IMR-90 (cell line): ENCODE data around the gene HOMER3. TPM values are rescaled to one million over a fixed set of nuclear protein-coding genes. Genes with fewer than 3 reads are reported as not detected.

ENCODE experiments used
- ATAC-seq: fragments of 200-7000 bp; cut with Tn5 transposase; 2 replicates; pipeline ENCODE4 v1.9.1; 2020; ENCODE audit warnings: low read depth, mild to moderate bottlenecking, moderate library complexity
- BruUV-seq: library from RNA; stranded (reverse); fragments of 400-500 nt; replicated peaks from 2 replicates; lab custom pipeline; 2021; lab: Mats Ljungman, UMichigan
- CTCF ChIA-PET: fragments of 300-600 bp; formaldehyde crosslinking; extraction: SDS; loops from one replicate; lab custom pipeline; 2021; ENCODE audit warnings: antibody characterized with exemption; lab: Yijun Ruan, JAX
- POLR2A ChIA-PET: fragments of 300-600 bp; sonication (Branson Sonifier 250); formaldehyde crosslinking; loops from one replicate; lab custom pipeline; 2022; ENCODE audit warnings: antibody characterized with exemption; ENCODE audit not compliant: unreplicated experiment; lab: Charles Lee
- DNase-seq: peaks from one replicate; pipeline ENCODE4 v3.0.0; 2013
- H2AFZ ChIP-seq: replicated peaks from 2 replicates; pipeline ENCODE3; 2013; ENCODE audit warnings: low read length, mild to moderate bottlenecking; ENCODE audit not compliant: poor library complexity
- H2AK5ac ChIP-seq: 2 replicates; pipeline ENCODE4 v1.6.1; 2013; ENCODE audit warnings: low read depth, low read length, inconsistent platforms
- H2AK9ac ChIP-seq: replicated peaks from 2 replicates; pipeline ENCODE3; 2013; ENCODE audit warnings: mild to moderate bottlenecking, low read depth, low read length, moderate library complexity; ENCODE audit not compliant: poor library complexity
- H2BK120ac ChIP-seq: 2 replicates; pipeline ENCODE4 v1.6.1; 2013; ENCODE audit warnings: low read depth, low read length, inconsistent platforms
- H2BK15ac ChIP-seq: 3 replicates; pipeline ENCODE4 v1.6.1; 2013; ENCODE audit warnings: low read depth, low read length, inconsistent platforms
- H2BK20ac ChIP-seq: 2 replicates; pipeline ENCODE4 v1.6.1; 2013; ENCODE audit warnings: low read depth, mild to moderate bottlenecking, inconsistent platforms, low read length, moderate library complexity
- H2BK5ac ChIP-seq: 2 replicates; pipeline ENCODE4 v1.6.1; 2013; ENCODE audit warnings: mild to moderate bottlenecking, low read depth, low read length, inconsistent platforms; ENCODE audit not compliant: poor library complexity, severe bottlenecking
- H3K14ac ChIP-seq: replicated peaks from 2 replicates; pipeline ENCODE4 v1.6.1; 2013; ENCODE audit warnings: low read depth, low read length, inconsistent platforms
- H3K18ac ChIP-seq: 2 replicates; pipeline ENCODE4 v1.6.1; 2013; ENCODE audit warnings: low read depth, low read length, control low read depth
- H3K23ac ChIP-seq: 2 replicates; pipeline ENCODE4 v1.6.1; 2013; ENCODE audit warnings: low read depth, low read length, inconsistent platforms
- H3K27ac ChIP-seq: 2 replicates; pipeline ENCODE4 v1.5.1; 2013; ENCODE audit warnings: mild to moderate bottlenecking, control low read depth, low read length; ENCODE audit not compliant: insufficient read depth
- H3K27me3 ChIP-seq: 2 replicates; pipeline ENCODE4 v1.6.1; 2013; ENCODE audit warnings: low read length; ENCODE audit not compliant: control insufficient read depth, insufficient read depth
- H3K36me3 ChIP-seq: 2 replicates; pipeline ENCODE4 v1.6.1; 2013; ENCODE audit warnings: low read length, mixed read lengths; ENCODE audit not compliant: control insufficient read depth, insufficient read depth
- H3K4ac ChIP-seq: 2 replicates; pipeline ENCODE4 v1.6.1; 2013; ENCODE audit warnings: low read depth, low read length, inconsistent platforms
- H3K4me1 ChIP-seq: 2 replicates; pipeline ENCODE4 v1.6.1; 2013; ENCODE audit warnings: low read length, mixed read lengths; ENCODE audit not compliant: control insufficient read depth, insufficient read depth
- H3K4me2 ChIP-seq: 2 replicates; pipeline ENCODE4 v1.6.1; 2013; ENCODE audit warnings: low read depth, mild to moderate bottlenecking, control low read depth, low read length, moderate library complexity
- H3K4me3 ChIP-seq: 2 replicates; pipeline ENCODE4 v1.5.1; 2013; ENCODE audit warnings: low read depth, mild to moderate bottlenecking, control low read depth, low read length, moderate library complexity; ENCODE audit not compliant: insufficient read depth
- H3K56ac ChIP-seq: 2 replicates; pipeline ENCODE4 v1.6.1; 2013; ENCODE audit warnings: low read length, inconsistent platforms; ENCODE audit not compliant: insufficient read depth; ENCODE audit errors: extremely low read depth
- H3K79me1 ChIP-seq, 2 experiments: 2 replicates each; pipeline ENCODE4 v1.6.1; 2013; ENCODE audit warnings: low read length in 2 of 2, inconsistent platforms in 1 of 2, low read depth in 1 of 2
- H3K9ac ChIP-seq: 2 replicates; pipeline ENCODE4 v1.6.1; 2013; ENCODE audit warnings: low read depth, low read length, control low read depth
- H3K9me1 ChIP-seq: 2 replicates; pipeline ENCODE4 v1.6.1; 2013; ENCODE audit warnings: low read length, inconsistent platforms; ENCODE audit not compliant: insufficient read depth
- H3K9me3 ChIP-seq: 2 replicates; pipeline ENCODE4 v1.6.1; 2013; ENCODE audit warnings: low read length; ENCODE audit not compliant: control insufficient read depth, insufficient read depth
- H4K20me1 ChIP-seq: 2 replicates; pipeline ENCODE4 v1.6.1; 2013; ENCODE audit warnings: low read length, inconsistent platforms; ENCODE audit not compliant: insufficient read depth
- H4K5ac ChIP-seq: 2 replicates; pipeline ENCODE4 v1.6.1; 2013; ENCODE audit warnings: mild to moderate bottlenecking, low read depth, low read length, control low read depth
- H4K8ac ChIP-seq, 2 experiments: 2 replicates each; pipeline ENCODE4 v1.6.1; 2013; ENCODE audit warnings: low read depth in 2 of 2, low read length in 2 of 2, control low read depth in 1 of 2, inconsistent platforms in 1 of 2
- H4K91ac ChIP-seq: 2 replicates; pipeline ENCODE4 v1.6.1; 2013; ENCODE audit warnings: low read depth, low read length, inconsistent platforms; ENCODE audit not compliant: insufficient read depth
- BHLHE40 ChIP-seq: fragments of 150-350 bp; IDR thresholded peaks from 2 replicates; pipeline ENCODE4 v1.6.1; 2016; ENCODE audit warnings: mild to moderate bottlenecking, low read depth, low read length
- CEBPB ChIP-seq: IDR thresholded peaks from 2 replicates; pipeline ENCODE4 v1.6.1; 2012; ENCODE audit warnings: low read depth, low read length, improper control_type of control experiment
- CHD1 ChIP-seq: IDR thresholded peaks from 2 replicates; pipeline ENCODE4 v1.6.1; 2012; ENCODE audit warnings: low read depth, low read length, improper control_type of control experiment
- CTCF ChIP-seq: conservative IDR thresholded peaks from 2 replicates; pipeline ENCODE4 v1.5.1; 2012; ENCODE audit warnings: mild to moderate bottlenecking, low read depth, low read length, improper control_type of control experiment
- FOS ChIP-seq: fragments of 150-350 bp; IDR thresholded peaks from 2 replicates; pipeline ENCODE4 v1.6.1; 2016; ENCODE audit warnings: low read depth, low read length
- MAFK ChIP-seq: IDR thresholded peaks from 2 replicates; pipeline ENCODE4 v1.6.1; 2012; ENCODE audit warnings: low read depth, low read length, improper control_type of control experiment
- MAZ ChIP-seq: IDR thresholded peaks from 2 replicates; pipeline ENCODE4 v1.6.1; 2012; ENCODE audit warnings: low read depth, mild to moderate bottlenecking, low read length, improper control_type of control experiment, moderate library complexity, borderline replicate concordance
- MXI1 ChIP-seq: IDR thresholded peaks from 2 replicates; pipeline ENCODE4 v1.6.1; 2012; ENCODE audit warnings: low read depth, mild to moderate bottlenecking, low read length, moderate library complexity, borderline replicate concordance
- NFE2L2 ChIP-seq: fragments of 150-350 bp; IDR thresholded peaks from 2 replicates; pipeline ENCODE4 v1.6.1; 2016; ENCODE audit warnings: low read depth, mild to moderate bottlenecking, low read length
- POLR2A ChIP-seq: IDR thresholded peaks from 2 replicates; pipeline ENCODE4 v1.6.1; 2012; ENCODE audit warnings: mild to moderate bottlenecking, low read depth, low read length
- RCOR1 ChIP-seq: IDR thresholded peaks from 2 replicates; pipeline ENCODE4 v1.6.1; 2012; ENCODE audit warnings: mild to moderate bottlenecking, low read length, improper control_type of control experiment; ENCODE audit not compliant: insufficient replicate concordance
- SMC3 ChIP-seq: fragments of 150-350 bp; IDR thresholded peaks from 2 replicates; pipeline ENCODE4 v1.6.1; 2016; ENCODE audit warnings: low read depth, mild to moderate bottlenecking, antibody characterized with exemption, low read length, moderate library complexity
- WGBS, 2 experiments: methylation state at CpG; one replicate each; pipeline versions ENCODE4 v1.1.5 to v1.1.7; 2013; ENCODE audit warnings: missing lambda C conversion rate in 2 of 2; ENCODE audit not compliant: insufficient read length in 1 of 2; ENCODE audit errors: extremely low coverage in 2 of 2; 5-methylcytosine and 5-hydroxymethylcytosine counted together
- dilution Hi-C: fragments of 300-500 bp; cut with HindIII; formaldehyde crosslinking; loops from one replicate; pipeline ENCODE4 v1.14.3; 2018; ENCODE audit warnings: low sequenced_read_pairs; ENCODE audit not compliant: unreplicated experiment
- in situ Hi-C: fragments of 300-500 bp; cut with MboI; formaldehyde crosslinking; loops from 3 replicates; pipeline ENCODE4 v1.14.3; 2019; ENCODE audit warnings: low sequenced_read_pairs, inconsistent platforms, mixed read lengths
- intact Hi-C: fragments of 100-400 bp; cut with micrococcal nuclease; formaldehyde crosslinking; loops from 2 replicates; pipeline ENCODE4 v1.10.0; 2022
- polyA plus RNA-seq, 3 experiments: library from polyadenylated mRNA; depleted of rRNA; stranded (reverse); fragments of >200 nt; gene quantifications; 2 replicates each; pipeline ENCODE4 v1.2.3, GENCODE V29; 2012; ENCODE audit warnings: low replicate concordance in 1 of 3
- total RNA-seq: library from RNA; depleted of rRNA; stranded (reverse); fragments of >200 nt; gene quantifications from 2 replicates; pipeline ENCODE4 v1.2.3, GENCODE V29; 2012
- TF ChIP-seq, protein P1 (sequence below): fragments of 150-350 bp; IDR thresholded peaks from 2 replicates; pipeline ENCODE4 v1.6.1; 2016; ENCODE audit warnings: low read depth, mild to moderate bottlenecking, low read length, moderate library complexity, borderline replicate concordance

HOMER3 gene
- total and polyA plus RNA-seq, 2 of the 4 experiments (the other 2 are of a cell fraction): 53.4 to 77.0 TPM

- Histone ChIP-seq H3K9me3 (no peaks in the 10 kb centered on the region), H3K4me2 (no peak overlapping the region), H2BK5ac (no peak overlapping the region), H3K27me3 (no peaks in the 10 kb centered on the region), H3K56ac (no peak overlapping the region), H2BK120ac (no peak overlapping the region), H4K5ac (no peak overlapping the region), H2AK9ac (no peak overlapping the region), H2BK15ac (no peak overlapping the region), H3K4me3 (no peak overlapping the region), H2AFZ (peak overlapping the region; percentile 51), H2AK5ac (no peak overlapping the region), H3K79me1 (no peaks in the 10 kb centered on the region), H3K9ac (no peak overlapping the region), H3K23ac (no peak overlapping the region), H2BK20ac (no peak overlapping the region), H3K27ac (no peak overlapping the region), H3K36me3 (no peaks in the 10 kb centered on the region; the same call in 1 of the 2 replicates), H3K4me1 (no peaks in the 10 kb centered on the region), H3K9me1 (no peaks in the 10 kb centered on the region), H3K14ac (no peak overlapping the region), H4K91ac (no peak overlapping the region), H4K8ac (no peak overlapping the region), H3K4ac (no peak overlapping the region), H3K18ac (no peak overlapping the region), H4K20me1 (no peaks in the 10 kb centered on the region)
- DNase-seq (no peak), ATAC-seq (no peak)
- intact Hi-C loops (no loop called here), in situ Hi-C loops (no loop called here), dilution Hi-C loops (no loop called here)
- POLR2A ChIA-PET: no interaction called here
- TF ChIP-seq RCOR1: no peak
- TF ChIP-seq, protein P1, sequence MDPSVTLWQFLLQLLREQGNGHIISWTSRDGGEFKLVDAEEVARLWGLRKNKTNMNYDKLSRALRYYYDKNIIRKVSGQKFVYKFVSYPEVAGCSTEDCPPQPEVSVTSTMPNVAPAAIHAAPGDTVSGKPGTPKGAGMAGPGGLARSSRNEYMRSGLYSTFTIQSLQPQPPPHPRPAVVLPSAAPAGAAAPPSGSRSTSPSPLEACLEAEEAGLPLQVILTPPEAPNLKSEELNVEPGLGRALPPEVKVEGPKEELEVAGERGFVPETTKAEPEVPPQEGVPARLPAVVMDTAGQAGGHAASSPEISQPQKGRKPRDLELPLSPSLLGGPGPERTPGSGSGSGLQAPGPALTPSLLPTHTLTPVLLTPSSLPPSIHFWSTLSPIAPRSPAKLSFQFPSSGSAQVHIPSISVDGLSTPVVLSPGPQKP: no peak
- TF ChIP-seq NFE2L2: no peak
- no peak for TF ChIP-seq CTCF
- no peak for TF ChIP-seq MXI1
- TF ChIP-seq SMC3: no peak
- no peak for TF ChIP-seq MAFK
- no peak for TF ChIP-seq POLR2A
- no peak for TF ChIP-seq CEBPB
- no peak for TF ChIP-seq MAZ
- no peak for TF ChIP-seq CHD1
- TF ChIP-seq BHLHE40: no peak
- TF ChIP-seq FOS: no peak
- WGBS, 2 experiments: no CpG with 5 or more reads among the region's 4 CpGs
- CTCF ChIA-PET: no interaction called here
- no TSS peak for BruUV-seq
These were observed 54.0 kb downstream of the HOMER3 start for GRCh38 chr19:18886972-18887371.
